Spleen (tissue), 11 donors: Measurements from ENCODE around the gene TMC1. TPM values are rescaled to one million over a fixed set of nuclear protein-coding genes. Genes with fewer than 3 reads are reported as not detected.
A peak's percentile ranks its signal among the peaks of the same experiment; 100 is the strongest.

Source experiments
- DNase-seq: peaks from one replicate; pipeline ENCODE4 v3.0.0-alpha.2; 2020
- H3K27ac ChIP-seq, 8 donors: fragments of 200-600 bp; sonication (generic) in 7 of 8; 1 replicate in 4 of 8; 2 replicates in 4 of 8; pipeline versions ENCODE4 v1.5.0 to v1.8.0; 2016 to 2021; ENCODE audit warnings: inconsistent platforms in 4 of 8, mild to moderate bottlenecking in 4 of 8, moderate library complexity in 1 of 8
- H3K27me3 ChIP-seq, 7 donors: fragments of 200-600 bp; sonication (generic) in 6 of 7; replicated peaks in 1 of 7; 1 replicate in 4 of 7; 2 replicates in 3 of 7; pipeline versions ENCODE4 v1.5.0 to v1.8.0; 2016 to 2021; ENCODE audit warnings: inconsistent platforms in 3 of 7, mild to moderate bottlenecking in 1 of 7
- H3K36me3 ChIP-seq, 6 donors: fragments of 200-600 bp; sonication (generic) in 5 of 6; 1 replicate in 4 of 6; 2 replicates in 2 of 6; pipeline versions ENCODE4 v1.5.0 to v1.8.0; 2016 to 2021; ENCODE audit warnings: inconsistent platforms in 2 of 6
- H3K4me1 ChIP-seq, 6 donors: fragments of 200-600 bp; sonication (generic) in 5 of 6; 1 replicate in 3 of 6; 2 replicates in 3 of 6; pipeline versions ENCODE4 v1.5.0 to v1.8.0; 2016 to 2021; ENCODE audit warnings: inconsistent platforms in 3 of 6
- H3K4me3 ChIP-seq, 8 donors: fragments of 200-600 bp; sonication (generic) in 7 of 8; 1 replicate in 4 of 8; 2 replicates in 4 of 8; pipeline versions ENCODE4 v1.5.0 to v1.8.0; 2016 to 2021; ENCODE audit warnings: inconsistent platforms in 4 of 8, mild to moderate bottlenecking in 4 of 8, moderate library complexity in 2 of 8
- H3K9me3 ChIP-seq, 8 donors: fragments of 200-600 bp; sonication (generic) in 7 of 8; 1 replicate in 4 of 8; 2 replicates in 4 of 8; pipeline versions ENCODE4 v1.5.0 to v1.8.0; 2016 to 2021; ENCODE audit warnings: inconsistent platforms in 4 of 8
- CTCF ChIP-seq, 11 experiments: fragments of 200-600 bp in 7 of 11; fragments of 450-650 bp in 4 of 11; sonication (generic) in 4 of 11; IDR thresholded peaks in 8 of 11; conservative IDR thresholded peaks in 3 of 11; 1 replicate in 7 of 11; 2 replicates in 4 of 11; pipeline versions ENCODE4 v1.4.0 to v1.8.0; 2016 to 2021; ENCODE audit warnings: antibody characterized with exemption in 11 of 11, inconsistent platforms in 4 of 11, mild to moderate bottlenecking in 1 of 11
- POLR2A ChIP-seq, 3 donors: fragments of 450-650 bp; IDR thresholded peaks; one replicate each; pipeline ENCODE4 v1.5.1; 2017; ENCODE audit warnings: antibody characterized with exemption in 3 of 3, mild to moderate bottlenecking in 1 of 3
- POLR2AphosphoS5 ChIP-seq, 3 donors: sonication (generic); formaldehyde crosslinking; IDR thresholded peaks; one replicate each; pipeline ENCODE4 v1.5.1; 2017; ENCODE audit warnings: antibody characterized with exemption in 3 of 3
- WGBS, 5 donors: extraction: QIAGEN DNeasy Blood & Tissue Kit in 3 of 5; methylation state at CpG; one replicate each; pipeline versions ENCODE4 v1.1.5 to v1.1.7; 2013 to 2018; 5-methylcytosine and 5-hydroxymethylcytosine counted together
- intact Hi-C: fragments of 100-400 bp; cut with DNase I; formaldehyde crosslinking; loops from one replicate; pipeline ENCODE4 v1.15.0; 2023; ENCODE audit warnings: low total_unique reads
- polyA plus RNA-seq, 3 donors: library from polyadenylated mRNA; stranded (reverse); fragments of 200-250 nt; gene quantifications; one replicate each; pipeline ENCODE4 v1.2.1, GENCODE V29; 2013
- total RNA-seq, 7 donors: library from RNA; depleted of rRNA in 3 of 7; stranded (reverse); fragments of >200 nt in 3 of 7; fragmentation: NEBNext Ultra II Directional in 4 of 7; extraction: Animal tissue kit (Norgen Biotek cat#: 25700) in 4 of 7; gene quantifications; one replicate each; pipeline versions ENCODE4 v1.1.0 to v1.2.1, GENCODE V29; 2016 to 2021
- donor health status: healthy with polysubstance abuse.
- donor health status: DM: no; HTN: no; CAD: no; lungs with moderate emphysema.
- donor health status: DM: no; HTN: no; CAD: no.
- donor health status: Bipolar disorder and iron deficiency.
- donor health status: healthy.
- donor health status: DM: no; HTN: no; CAD: no.
- donor health status: DM: yes; HTN: yes; CAD: no.

Gene TMC1
- total and polyA plus RNA-seq, 10 donors: 0.04 to 0.16 TPM; not detected in 8

DNA sequence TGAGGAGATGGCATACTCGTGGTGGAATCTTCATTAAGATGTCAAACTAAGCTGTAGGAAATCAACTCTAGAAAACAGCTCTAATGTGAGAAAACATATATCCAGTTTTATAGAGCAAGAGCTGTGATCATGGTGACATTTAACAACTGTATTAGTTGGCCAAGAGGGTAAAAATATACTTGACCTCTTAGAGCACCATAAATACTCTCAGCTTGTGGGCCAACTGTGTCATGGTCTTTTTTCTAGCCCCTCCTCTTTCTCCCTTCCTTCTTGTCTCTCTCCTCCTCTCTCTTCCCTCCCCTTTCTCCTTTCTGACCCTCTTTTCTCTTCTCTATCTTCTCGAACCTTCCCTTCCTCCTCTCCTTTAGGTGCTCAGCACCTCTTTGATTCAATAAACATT is 54.7 kb downstream of the TMC1 start:
- Histone ChIP-seq H3K9me3 (no peaks in the 10 kb centered on the region), H3K4me3 (no peak overlapping the region), H3K27me3 (peaks cover 0 to 4% (median 0%) of the 10 kb centered on the region in 7 donors), H3K4me1 (peaks cover 0 to 8% (median 0%) of the 10 kb centered on the region in 6 donors), H3K36me3 (no peaks in the 10 kb centered on the region), H3K27ac (no peak overlapping the region)
- no peak for TF ChIP-seq POLR2AphosphoS5 (IDR thresholded peaks at IDR 0.05)
- no peak for TF ChIP-seq POLR2A (IDR thresholded peaks at IDR 0.05)
- no peak for TF ChIP-seq CTCF (IDR thresholded peaks at IDR 0.05 in 8 of 11, conservative IDR thresholded peaks at IDR 0.05 in 3 of 11)
- 66 to 79% (median 78%) methylated on average over 2 of the region's 2 CpGs for WGBS, 5 donors
- DNase-seq: no peak
- intact Hi-C loops: no loop called here

- Histone ChIP-seq H3K36me3 (no peaks in the 10 kb centered on the region), H3K9me3 (no peaks in the 10 kb centered on the region), H3K27ac (peak overlapping the region in 3 of 8 donors; percentile 5 to 34 (median 33)), H3K4me3 (no peak overlapping the region), H3K27me3 (peaks cover 0 to 4% (median 0%) of the 10 kb centered on the region in 7 donors), H3K4me1 (peaks cover 0 to 8% (median 0%) of the 10 kb centered on the region in 6 donors)
- no peak for DNase-seq
- TF ChIP-seq POLR2AphosphoS5 (IDR thresholded peaks at IDR 0.05) (no peak), POLR2A (IDR thresholded peaks at IDR 0.05) (no peak), CTCF (IDR thresholded peaks at IDR 0.05 in 8 of 11, conservative IDR thresholded peaks at IDR 0.05 in 3 of 11) (no peak)
- intact Hi-C loops: no loop called here
- WGBS, 5 donors: 61 to 73% (median 63%) methylated on average over 4 of the region's 4 CpGs
Measured at GRCh38 chr9:72577212-72577753, 55.9 kb downstream of the TMC1 start.

DNA sequence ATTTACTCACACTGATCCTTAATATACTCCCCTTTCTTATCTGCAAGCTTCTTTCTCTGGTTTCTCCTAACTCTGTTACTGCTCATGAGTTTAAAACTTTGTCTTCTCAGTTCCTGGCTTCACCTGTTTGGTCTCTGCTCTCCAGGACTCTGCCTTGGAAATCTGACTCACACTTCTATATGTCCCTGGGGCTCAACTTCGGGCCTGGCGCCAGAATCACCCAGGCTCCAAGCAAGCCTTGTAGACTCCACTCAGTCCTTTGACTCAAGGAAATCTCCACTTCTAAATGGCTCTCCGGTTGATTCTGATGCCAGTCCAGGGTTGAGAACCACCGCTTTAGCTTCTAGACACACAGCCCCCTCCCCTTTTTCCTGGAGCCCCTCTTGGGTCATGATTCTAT is 57.8 kb downstream of the TMC1 start:
- TF ChIP-seq POLR2AphosphoS5 (IDR thresholded peaks at IDR 0.05) (no peak), CTCF (IDR thresholded peaks at IDR 0.05 in 8 of 11, conservative IDR thresholded peaks at IDR 0.05 in 3 of 11) (no peak), POLR2A (IDR thresholded peaks at IDR 0.05) (no peak)
- intact Hi-C loops: no loop called here
- H3K4me3 ChIP-seq: no peak overlapping the region
- H3K27me3 ChIP-seq: peaks cover 0 to 4% (median 0%) of the 10 kb centered on the region in 7 donors
- H3K27ac ChIP-seq: no peak overlapping the region
- no peak for DNase-seq
- 77 to 90% (median 80%) methylated on average over 4 of the region's 4 CpGs for WGBS, 5 donors
- no peaks in the 10 kb centered on the region for H3K9me3 ChIP-seq
- no peaks in the 10 kb centered on the region for H3K36me3 ChIP-seq
- H3K4me1 ChIP-seq: peaks cover 0 to 8% (median 0%) of the 10 kb centered on the region in 6 donors

GRCh38 chr9:72579880-72580550 is 58.6 kb downstream of the TMC1 start:
- Histone ChIP-seq H3K36me3 (no peaks in the 10 kb centered on the region), H3K27me3 (peaks cover 0 to 3% (median 0%) of the 10 kb centered on the region in 7 donors), H3K27ac (no peak overlapping the region), H3K9me3 (no peaks in the 10 kb centered on the region), H3K4me3 (no peak overlapping the region), H3K4me1 (peaks cover 0 to 8% (median 0%) of the 10 kb centered on the region in 6 donors)
- no peak for DNase-seq
- intact Hi-C loops: no loop called here
- WGBS, 5 donors: 75 to 93% (median 86%) methylated on average over 3 of the region's 3 CpGs
- TF ChIP-seq POLR2A (IDR thresholded peaks at IDR 0.05) (no peak), POLR2AphosphoS5 (IDR thresholded peaks at IDR 0.05) (no peak), CTCF (IDR thresholded peaks at IDR 0.05 in 8 of 11, conservative IDR thresholded peaks at IDR 0.05 in 3 of 11) (no peak)
